ENCODE data around the gene PSME4.
"Not testable (repeated sequence)": the region's sequence is repeated elsewhere in the genome, so short reads cannot be mapped to it uniquely, and the experiment has no call there.

PSME4 gene

DNA sequence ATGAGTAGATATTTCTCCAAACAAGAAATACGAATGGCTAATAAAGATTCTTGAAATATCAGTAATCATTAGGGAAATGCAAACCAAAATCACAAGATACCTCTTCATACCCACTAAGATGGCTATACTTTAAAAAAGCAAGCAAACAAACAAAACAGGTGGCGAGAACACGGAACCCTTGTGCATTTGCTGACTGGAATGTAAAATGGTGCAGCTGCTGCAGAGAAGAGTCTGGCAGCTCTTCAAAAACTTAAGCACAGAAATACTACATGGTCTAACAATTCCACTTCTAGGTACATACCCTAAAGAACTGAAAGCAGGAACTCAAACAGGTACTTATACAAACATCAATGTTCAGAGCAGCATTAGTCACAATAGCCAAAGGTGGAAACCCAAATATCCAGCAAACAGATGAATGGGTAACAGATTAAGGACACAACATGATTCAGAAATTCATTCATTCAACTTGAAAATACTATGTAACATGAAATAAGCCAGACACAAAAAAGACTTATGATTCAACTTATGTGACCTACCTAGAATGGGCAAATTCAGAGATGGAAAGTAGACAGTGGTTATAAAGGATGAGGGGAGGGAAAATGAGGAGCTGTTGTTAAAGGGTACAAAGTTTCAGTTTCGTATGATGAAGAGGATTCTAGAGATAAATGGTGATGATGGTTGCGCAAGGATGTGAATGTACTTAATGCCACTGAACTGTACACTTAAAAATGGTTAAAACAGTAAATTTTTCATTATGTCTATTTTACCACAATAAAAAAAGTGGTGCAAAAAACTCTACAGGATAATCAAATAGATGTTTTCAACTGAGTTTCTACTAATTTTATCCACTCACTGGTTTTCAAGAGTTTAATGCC is 84.2 kb downstream of the PSME4 start:
- no peak for DNase-seq

DNA sequence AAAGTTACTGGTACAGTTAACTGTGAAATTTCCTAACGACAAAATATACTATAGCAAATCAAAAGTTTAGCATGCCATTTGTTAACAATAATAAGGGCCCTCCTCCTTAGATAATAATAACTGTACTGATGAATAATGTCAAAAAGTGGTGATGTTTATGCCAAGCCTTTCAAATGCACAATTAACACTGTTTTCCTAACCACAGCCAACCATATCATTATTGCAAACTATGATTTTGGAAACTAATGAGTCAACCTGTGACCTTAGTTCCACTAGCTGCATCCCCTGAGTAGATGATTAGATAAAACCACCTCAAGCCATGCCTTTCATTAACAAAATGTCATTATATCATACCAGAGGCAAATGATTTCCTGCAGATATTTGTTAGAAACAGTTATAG is 85.9 kb downstream of the PSME4 start:
- no peak for DNase-seq

DNA sequence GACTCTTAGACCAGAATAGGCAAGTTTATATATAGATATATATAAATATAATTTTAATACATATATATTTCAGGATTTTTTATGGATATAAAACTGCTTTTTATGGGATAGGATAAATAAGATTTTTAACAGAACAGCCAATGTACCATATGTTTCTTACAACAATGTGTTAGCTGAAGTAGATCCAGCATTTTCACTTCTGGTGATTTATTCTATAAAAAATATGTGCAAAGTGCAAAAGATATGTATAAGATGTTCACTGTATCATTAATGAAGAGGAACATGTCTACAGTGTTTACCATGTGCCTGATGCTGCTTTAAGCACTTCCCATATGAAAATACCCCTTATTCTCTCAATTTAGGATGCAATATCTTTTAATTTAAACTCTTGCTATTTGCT is 88.8 kb downstream of the PSME4 start:
- no peak for DNase-seq

DNA sequence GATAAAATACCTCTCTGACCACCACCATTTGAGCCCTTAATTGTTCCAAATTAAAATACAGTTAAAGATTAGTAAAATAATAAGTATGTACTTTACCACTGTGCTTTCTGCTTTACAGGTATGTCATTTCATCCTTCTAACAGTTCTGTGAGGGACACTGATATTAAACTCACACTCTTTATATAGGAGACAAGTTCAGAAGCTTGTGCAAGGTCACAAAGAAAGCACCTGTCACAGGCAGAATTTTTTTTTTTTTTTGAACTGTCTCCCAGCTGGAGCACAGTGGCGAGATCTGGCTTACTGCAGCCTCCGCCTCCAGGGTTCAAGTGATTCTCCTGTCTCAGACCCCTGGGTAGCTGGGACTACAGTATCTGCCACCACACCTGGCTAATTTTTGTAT is 89.4 kb downstream of the PSME4 start:
- DNase-seq = no peak

DNA sequence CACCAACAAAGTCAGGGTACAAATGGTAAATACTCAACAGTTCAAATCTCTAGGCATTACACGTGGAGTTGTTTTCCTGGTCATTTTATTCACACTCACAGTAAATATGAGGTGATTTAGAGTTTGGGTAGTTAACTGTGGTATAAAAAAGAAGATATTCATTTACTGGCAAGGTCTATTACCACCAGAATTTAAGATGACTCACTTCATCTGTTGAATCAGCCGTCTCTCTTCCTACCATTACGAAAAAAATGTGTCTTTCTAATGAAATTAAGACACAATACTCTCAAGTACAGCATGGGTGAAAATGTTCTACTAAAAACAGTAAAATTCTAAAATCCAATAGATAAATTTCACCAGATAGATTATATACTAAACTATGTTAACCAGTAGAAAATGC is 90.0 kb downstream of the PSME4 start:
- no peak for DNase-seq

DNA sequence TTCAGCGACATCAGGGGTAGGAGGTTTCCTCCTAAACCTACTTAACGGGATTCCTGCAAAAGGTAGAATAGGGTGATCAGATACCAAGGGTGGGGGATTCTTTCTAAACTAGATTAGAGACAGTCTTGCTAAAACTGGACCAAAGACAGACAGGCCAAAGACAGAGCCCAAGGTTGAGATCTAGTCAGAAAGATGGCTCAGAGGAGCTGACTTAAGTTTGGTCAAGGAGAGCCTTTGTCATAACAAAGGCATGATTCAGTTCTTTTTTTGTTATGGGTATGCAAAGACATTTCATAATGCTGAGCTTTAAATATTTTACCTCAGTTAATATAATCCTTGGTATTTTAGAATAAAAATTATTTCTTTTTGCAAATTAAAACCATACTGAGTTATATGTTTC is 93.2 kb downstream of the PSME4 start:
- no peak for DNase-seq

DNA sequence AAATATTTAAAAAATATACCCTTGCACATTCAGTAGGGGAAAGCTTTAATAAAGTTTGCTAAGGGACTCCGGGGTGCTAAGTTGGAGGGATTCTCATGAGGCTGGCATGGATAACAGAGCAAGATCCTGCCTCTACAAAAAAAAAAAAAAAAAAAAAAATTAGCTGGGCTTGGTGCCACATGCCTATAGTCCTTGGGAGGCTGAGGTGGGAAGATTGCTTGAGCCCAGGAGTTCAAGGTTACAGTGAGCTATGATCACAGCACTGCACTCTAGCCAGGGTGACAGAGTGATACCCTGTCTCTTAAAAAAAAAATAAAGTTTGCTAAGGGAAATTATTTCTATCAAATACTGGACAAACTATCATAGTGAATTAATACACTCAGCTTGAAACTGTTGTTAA is 93.7 kb downstream of the PSME4 start:
- DNase-seq = no peak

DNA sequence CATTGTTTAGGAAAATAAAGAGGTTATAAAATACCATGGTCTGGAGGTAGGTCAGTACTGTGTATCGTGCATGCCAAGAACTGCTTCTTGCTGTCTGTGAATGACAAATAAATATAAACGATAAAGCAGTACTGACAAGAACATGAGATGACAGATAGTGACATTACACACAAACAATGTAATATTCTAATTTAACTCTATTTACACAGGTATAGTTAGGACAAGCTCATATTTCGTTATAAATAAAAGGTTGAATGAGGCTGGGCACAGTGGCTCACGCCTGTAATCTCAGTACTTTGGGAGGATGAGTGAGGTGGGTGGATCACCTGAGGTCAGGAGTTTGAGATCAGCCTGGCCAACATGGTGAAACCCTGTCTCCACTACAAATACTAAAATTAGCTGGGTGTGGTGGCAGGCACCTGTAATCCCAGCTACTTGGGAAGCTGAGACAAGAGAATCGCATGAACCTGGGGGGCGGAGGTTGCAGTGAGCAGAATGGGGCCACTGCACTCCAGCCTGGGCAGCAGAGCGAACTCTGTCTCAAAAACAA is 96.3 kb downstream of the PSME4 start:
- DNase-seq = no peak

DNA sequence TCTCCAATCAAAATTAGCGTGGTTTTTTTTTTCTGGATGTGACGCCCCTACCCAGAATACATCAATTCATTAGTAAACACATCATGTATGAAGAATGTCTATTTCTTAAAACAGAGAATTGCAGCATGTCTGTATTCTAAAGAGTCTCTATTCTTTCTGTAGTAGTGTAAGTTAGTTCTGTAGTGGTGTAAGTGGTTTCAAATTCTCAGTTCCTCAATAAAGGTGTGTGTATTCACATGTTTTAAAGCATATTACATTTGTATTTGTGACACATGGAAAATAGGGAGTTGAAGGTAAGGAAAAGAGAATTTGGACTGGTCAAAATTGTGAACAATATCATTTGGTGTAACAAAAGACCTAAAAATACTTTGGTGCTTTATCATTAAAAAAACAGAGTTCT is 103.0 kb downstream of the PSME4 start:
- no peak for DNase-seq

DNA sequence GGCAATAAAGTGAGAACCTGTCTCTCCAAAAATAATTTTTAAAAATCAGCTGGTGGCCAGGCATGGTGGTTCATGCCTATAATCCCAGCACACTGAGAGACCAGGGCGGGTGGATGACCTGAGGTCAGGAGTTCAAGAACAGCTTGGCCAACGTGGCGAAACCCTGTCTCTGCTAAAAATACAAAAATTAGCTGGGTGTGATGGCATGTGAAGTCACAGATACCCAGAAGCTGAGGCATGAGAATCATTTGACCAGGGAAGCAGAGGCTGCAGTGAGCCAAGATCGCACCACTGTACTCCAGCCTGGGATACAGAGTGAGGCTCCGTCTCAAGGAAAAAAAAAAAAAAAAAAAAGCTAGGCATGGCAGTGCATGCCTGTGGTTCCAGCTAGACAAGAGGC is 103.6 kb downstream of the PSME4 start:
- no peak for DNase-seq

DNA sequence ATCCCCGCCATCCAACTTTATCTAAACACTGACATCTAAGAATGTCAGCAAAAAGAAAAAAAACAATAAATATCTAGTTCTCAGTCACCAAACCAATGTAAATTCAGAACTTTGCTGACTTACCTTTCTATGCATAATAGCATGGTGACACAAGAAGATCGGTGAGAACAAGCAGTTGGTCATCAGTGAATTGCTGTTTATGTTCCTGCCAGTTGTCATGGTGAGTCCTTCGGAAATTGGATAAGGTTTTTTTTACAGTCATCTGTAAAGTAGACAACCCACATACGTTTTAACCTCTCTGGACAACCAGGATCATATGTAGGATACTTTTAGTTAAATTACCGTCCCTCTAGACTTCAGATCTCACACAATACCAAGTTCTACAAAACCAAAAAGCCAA is 104.8 kb downstream of the PSME4 start:
- DNase-seq = no peak

DNA sequence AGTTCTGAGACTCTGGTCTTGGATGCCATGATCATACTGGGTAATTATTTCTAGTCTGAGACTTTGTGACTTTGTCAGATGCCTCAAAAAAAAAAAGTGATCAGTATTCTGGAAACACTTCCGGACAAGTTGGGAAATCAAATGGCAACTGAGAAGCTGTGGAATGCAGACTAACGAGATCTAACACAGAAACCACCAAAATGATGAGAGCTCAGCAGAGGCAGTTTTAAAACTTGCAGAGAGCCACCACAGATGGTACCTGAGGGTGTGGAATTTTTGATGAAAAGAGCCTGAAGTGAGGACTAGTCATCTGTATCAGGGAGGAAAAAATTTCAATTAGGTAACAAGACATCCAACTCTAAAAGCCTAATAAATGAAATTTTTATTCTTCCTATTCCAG is 105.5 kb downstream of the PSME4 start:
- no peak for DNase-seq

DNA sequence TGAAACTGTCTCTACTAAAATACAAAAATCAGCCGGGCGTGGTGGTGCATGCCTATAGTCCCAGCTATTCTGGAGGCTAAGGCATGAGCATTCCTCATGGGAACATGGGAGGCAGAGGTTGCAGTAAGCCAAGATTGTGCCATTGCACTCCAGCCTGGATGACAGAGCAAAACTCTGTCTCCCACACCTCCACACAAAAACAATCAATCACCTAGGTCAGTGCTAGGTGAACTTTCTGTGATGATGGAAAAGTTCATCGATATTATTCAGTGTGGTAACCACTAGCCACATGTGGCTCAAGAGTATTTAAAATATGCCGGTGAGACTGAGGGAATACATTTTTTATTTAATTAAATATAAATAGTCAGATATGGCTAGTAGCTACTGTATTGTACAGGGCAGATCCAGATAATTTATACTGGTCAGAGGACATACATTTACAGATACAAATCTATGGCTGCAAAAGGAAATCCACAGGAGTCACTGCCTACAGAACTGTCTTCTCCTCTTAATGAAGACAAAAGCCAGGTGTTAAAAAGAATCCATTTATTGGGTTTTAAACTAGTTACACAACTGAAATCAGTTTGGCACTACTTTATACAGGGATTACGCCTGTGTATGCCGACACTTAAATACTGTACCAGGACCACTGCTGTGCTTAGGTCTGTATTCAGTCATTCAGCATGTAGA is 107.1 kb downstream of the PSME4 start:
- DNase-seq = no peak

DNA sequence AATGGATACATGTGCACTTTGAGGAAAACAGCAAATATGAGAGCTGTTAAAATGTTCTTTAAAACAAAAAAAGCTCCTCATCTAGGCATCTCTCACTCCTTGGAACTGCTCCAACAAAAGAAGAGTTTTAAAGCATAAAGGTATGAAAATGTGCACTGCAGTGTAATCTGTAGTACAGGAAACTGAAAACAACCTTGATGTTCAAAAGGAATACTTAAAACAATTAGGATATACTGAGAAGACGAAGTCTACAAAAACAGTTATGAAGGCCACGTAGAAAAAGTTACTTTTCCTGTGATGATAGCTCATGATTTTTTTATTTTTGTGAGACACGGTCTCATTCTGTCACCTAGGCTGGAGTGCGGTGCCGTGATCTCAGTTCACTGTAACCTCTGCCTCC is 109.0 kb downstream of the PSME4 start:
- no peak for DNase-seq

DNA sequence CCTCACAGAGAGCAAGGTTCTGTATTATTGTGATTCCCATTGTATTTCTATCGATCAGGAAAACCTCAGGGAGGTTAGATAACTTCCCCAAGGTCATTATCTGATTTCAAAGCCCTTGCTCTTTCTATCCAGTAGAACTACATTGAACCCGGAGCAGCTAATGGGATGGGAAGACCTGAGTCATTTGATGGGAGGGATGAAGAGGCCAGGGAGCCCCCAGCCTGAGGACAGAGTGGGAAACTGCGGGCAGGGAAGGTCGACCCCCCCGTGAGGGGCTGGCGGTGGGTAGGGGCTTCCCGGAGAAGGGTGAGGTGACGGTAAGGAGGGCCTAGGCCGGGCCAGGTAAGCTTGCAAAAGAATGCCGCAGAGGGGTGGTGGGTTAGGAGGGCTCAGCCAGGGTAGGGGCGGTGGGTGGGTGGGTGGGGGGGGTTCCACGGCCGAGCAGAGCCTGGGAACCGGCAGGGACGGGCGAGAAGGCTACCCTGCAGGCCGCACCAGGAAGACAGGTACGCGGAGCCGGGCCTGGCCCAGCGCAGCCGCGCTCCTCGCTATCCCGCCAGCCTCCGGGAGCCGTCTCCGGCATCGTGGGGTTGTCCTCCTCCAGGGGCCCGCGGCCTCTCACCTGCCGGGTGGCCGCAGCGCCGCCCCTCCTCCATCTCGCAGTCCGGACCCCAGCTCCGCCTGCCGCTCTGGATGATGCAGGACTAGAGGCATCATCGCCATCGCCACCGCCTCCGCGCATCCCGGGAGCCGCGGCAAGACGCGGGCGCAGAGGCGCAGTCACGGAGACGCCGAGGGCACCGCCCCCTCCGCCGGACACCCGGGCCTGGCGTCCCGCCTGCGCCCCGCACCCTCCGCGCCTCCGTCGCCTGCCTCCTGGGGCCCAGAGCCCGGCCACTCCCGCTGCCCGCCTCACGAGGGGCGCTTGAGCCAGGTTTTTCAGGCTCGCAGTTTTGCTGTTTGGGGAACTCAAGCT is 111.3 kb downstream of the PSME4 start, which contains the start of gene GPR75:
Gene GPR75 (minus strand): TSS at position 762 of the 976 bp plus-strand sequence. CDS start 5,211 bp downstream, outside the sequence.
- peak in 2 of 3 experiments; percentile 39 to 42 for DNase-seq

DNA sequence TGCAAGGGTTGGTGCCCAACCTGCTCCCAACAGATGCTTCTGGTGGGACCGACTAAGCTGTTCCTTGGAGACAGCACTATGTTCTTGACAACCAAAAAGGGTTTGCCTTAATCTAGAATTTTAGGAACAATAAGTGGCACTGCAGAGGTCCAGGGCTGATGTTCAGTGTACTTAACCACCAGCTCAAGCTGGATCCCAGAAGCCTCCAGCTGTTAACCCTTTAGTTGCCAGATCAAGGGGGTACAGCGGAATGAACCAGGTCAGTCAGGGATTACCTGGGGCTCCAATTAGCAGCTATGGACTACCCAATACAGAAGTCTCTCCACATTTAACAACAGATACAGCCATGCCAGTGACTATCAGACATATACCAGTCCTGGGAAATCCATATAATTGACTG is 114.5 kb downstream of the PSME4 start:
- DNase-seq = no peak

DNA sequence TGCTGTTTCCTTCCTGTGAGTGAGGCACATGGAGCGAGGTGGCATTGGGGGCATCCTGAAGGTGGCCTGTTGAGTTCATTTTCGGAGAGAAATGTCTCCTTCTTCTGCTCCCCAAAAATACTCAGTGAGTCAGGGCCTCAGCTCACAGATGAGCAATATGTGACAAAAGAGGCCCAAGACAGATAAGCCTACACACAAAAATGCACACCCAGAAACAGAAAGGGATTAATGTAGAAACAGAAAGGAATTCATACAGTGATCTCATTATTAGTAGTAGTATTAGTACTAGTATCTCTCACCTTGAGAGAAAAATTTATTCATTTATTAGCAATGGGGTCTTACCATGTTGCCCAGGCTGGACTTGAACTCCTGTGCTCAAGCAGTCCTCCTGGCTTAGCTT is 116.1 kb downstream of the PSME4 start:
- DNase-seq = no peak

DNA sequence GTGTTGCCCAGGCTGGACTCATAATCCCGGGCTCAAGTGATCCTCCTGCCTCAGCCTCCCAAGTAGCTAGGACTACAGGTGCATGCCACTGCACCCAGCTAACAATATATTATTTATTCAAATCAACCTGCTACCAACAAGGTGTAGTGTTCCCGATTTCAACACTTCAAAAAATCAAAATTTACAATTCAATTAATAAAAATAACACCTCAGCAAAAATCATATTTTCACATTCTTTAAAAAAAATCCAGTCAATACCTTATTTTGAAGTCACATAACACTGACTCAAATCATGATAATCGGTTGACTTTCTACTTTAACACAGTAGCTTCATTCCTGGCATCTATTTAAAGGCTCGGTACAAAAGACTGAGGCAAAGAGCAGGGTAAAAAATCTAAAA is 118.3 kb downstream of the PSME4 start:
- DNase-seq = no peak

DNA sequence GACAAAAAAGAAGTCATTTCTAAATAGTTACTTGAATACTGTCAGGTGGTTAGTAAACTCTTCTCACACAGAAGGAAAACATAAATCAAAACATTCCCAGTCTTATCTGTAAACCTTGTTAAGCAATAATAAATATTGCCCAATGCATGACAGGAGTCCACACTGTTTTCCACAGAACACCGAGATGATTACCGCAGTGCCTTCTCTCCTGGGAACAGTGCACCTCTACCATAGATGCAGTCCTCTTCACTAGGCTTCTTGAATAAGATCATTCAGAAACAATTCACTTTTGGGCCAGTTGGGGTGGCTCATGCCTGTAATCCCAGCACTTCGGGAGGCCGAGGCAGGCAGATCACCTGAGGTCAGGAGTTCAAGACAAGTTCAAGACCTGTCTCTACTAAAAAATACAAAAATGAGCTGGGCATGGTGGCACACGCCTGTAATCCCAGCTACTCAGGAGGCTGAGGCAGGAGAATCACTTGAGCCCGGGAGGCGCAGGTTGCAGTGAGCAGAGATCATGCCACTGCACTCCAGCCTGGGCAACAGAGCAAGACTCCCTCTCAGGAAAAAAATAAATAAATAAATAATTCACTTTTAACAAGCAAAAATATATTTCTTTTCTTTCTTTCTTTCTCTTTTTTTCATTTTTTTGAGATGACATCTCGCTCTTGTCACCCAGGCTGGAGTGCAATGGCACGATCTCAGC is 119.6 kb downstream of the PSME4 start:
- not testable (repeated sequence) for DNase-seq

DNA sequence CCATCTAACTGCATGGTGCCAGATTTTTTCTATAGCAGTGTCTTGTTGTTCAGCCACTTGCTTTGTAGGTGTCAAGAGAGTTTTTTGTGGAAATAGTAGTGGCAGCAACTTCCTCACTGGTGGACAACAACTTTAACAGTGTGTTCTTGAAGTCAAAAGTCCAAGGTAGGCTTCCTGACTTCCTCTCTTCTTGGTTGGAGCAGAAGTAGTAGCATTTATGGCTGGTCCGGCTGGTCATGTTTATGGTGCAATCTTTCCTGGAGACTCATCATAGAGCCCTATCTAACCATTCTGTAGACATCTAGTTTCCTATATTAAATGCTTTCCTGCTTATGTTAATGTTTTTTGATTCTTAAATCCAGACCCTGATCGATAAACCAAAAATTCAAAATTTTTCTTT is 122.7 kb downstream of the PSME4 start:
- DNase-seq = no peak

DNA sequence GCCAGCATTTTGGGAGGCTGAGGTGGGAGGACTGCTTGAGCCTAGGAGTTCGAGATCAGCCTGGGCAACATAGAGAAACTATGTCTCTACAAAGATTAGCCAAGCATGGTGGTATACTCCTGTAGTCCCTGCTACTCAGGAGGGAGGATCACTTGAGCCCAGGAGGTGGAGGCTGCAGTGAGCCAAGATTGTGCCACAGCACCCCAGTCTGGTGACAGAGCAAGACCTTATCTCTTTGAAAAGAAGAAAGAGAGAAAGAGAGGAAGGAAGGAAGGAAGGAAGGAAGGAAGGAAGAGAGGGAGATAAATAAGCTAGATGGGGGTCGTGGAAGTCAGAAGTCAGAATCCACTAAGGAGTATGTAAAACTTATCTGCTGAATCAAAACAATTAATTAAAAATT is 127.2 kb downstream of the PSME4 start:
- no peak for DNase-seq

DNA sequence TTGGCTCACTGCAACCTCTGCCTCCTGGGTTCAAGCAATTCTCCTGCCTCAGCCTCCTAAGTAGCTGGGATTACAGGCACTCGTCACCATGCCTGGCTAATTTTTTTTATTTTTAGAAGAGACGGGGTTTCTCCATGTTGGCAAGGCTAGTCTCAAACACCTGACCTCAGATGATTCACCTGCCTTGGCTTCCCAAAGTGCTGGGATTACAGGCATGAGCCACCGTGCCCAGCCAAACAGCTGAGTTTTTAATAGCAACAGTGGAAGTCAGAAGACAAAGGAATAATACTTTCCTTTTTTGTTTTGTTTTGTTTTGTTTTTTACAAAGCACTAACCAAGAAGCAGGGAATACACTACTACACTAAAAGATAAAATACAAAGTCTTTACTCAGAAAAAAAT is 127.9 kb downstream of the PSME4 start:
- no peak for DNase-seq
